Keratinocyte (primary cell): ENCODE measurements around the gene NID2. TPM values are rescaled to one million over a fixed set of nuclear protein-coding genes. Genes with fewer than 3 reads are reported as not detected.

Source experiments
- DNase-seq: peaks from one replicate; pipeline ENCODE4 v3.0.0-alpha.2; 2011; ENCODE audit warnings: low read depth, missing footprints, low spot score
- FAIRE-seq: peaks from 2 replicates; lab custom pipeline; 2011; peaks lifted over from hg19 to GRCh38; lab: Jason Lieb, UNC
- H2AFZ ChIP-seq: 2 replicates; pipeline ENCODE4 v1.6.0; 2012; ENCODE audit warnings: low read length, control low read depth, inconsistent platforms; ENCODE audit not compliant: control insufficient read depth
- H3K27ac ChIP-seq: 2 replicates; pipeline ENCODE4 v1.5.1; 2011; ENCODE audit warnings: low read length; ENCODE audit not compliant: control insufficient read depth, insufficient read depth
- H3K27me3 ChIP-seq: 3 replicates; pipeline ENCODE4 v1.6.0; 2011; ENCODE audit warnings: low read length; ENCODE audit not compliant: control insufficient read depth, insufficient read depth; ENCODE audit errors: extremely low read depth
- H3K36me3 ChIP-seq, 2 experiments: 2 replicates in 1 of 2; 3 replicates in 1 of 2; pipeline ENCODE4 v1.5.1; 2011; ENCODE audit warnings: low read length in 2 of 2, mild to moderate bottlenecking in 1 of 2; ENCODE audit not compliant: control insufficient read depth in 2 of 2, insufficient read depth in 2 of 2; ENCODE audit errors: extremely low read depth in 1 of 2
- H3K4me1 ChIP-seq: 3 replicates; pipeline ENCODE4 v1.5.1; 2011; ENCODE audit warnings: low read length; ENCODE audit not compliant: control insufficient read depth, insufficient read depth; ENCODE audit errors: extremely low read depth
- H3K4me2 ChIP-seq: 3 replicates; pipeline ENCODE4 v1.6.0; 2011; ENCODE audit warnings: low read depth, low read length; ENCODE audit not compliant: control insufficient read depth, insufficient read depth; ENCODE audit errors: extremely low read depth
- H3K4me3 ChIP-seq, 3 experiments: fragments of 200-600 bp in 1 of 3; sonication (generic) in 1 of 3; 2 replicates in 2 of 3; 3 replicates in 1 of 3; pipeline ENCODE4 v1.5.1; 2011 to 2016; ENCODE audit warnings: low read length in 3 of 3, mild to moderate bottlenecking in 3 of 3, control low read depth in 2 of 3, inconsistent platforms in 1 of 3, low read depth in 1 of 3, mixed read lengths in 1 of 3, mixed run types in 1 of 3, moderate library complexity in 1 of 3; ENCODE audit not compliant: control insufficient read depth in 2 of 3, insufficient read depth in 2 of 3; ENCODE audit errors: extremely low read depth in 1 of 3
- H3K79me2 ChIP-seq: 2 replicates; pipeline ENCODE4 v1.6.0; 2012; ENCODE audit warnings: low read length; ENCODE audit not compliant: control insufficient read depth, insufficient read depth
- H3K9ac ChIP-seq: 3 replicates; pipeline ENCODE4 v1.6.0; 2011; ENCODE audit warnings: low read length; ENCODE audit not compliant: control insufficient read depth, insufficient read depth; ENCODE audit errors: extremely low read depth
- H3K9me1 ChIP-seq: 3 replicates; pipeline ENCODE4 v1.6.0; 2011; ENCODE audit warnings: low read length; ENCODE audit not compliant: control insufficient read depth, insufficient read depth; ENCODE audit errors: extremely low read depth
- H3K9me3 ChIP-seq: 2 replicates; pipeline ENCODE4 v1.5.1; 2012; ENCODE audit warnings: low read depth, low read length; ENCODE audit not compliant: control insufficient read depth
- H4K20me1 ChIP-seq: 3 replicates; pipeline ENCODE4 v1.6.0; 2011; ENCODE audit warnings: low read length; ENCODE audit not compliant: control insufficient read depth, insufficient read depth; ENCODE audit errors: extremely low read depth
- EZH2 ChIP-seq: IDR thresholded peaks from one replicate; pipeline ENCODE4 v1.6.1; 2012; ENCODE audit warnings: inconsistent platforms, mild to moderate bottlenecking, low read length, moderate library complexity
- dilution Hi-C: fragments of 300-500 bp; cut with MboI; formaldehyde crosslinking; loops from one replicate; pipeline ENCODE4 v1.7.0; 2020; ENCODE audit warnings: low sequenced_read_pairs; ENCODE audit not compliant: extremely low pct_ligation_motif_present
- polyA plus RNA-seq, 5 experiments: library from polyadenylated mRNA; depleted of rRNA in 3 of 5; stranded (reverse) in 3 of 5; stranded (forward) in 1 of 5; unstranded in 1 of 5; fragments of >200 nt; gene quantifications; 1 replicate in 1 of 5; 2 replicates in 3 of 5; 3 replicates in 1 of 5; pipeline versions ENCODE4 v1.2.1 to v1.2.3, GENCODE V29; 2011 to 2012; ENCODE audit warnings: missing spikeins in 2 of 5, low read depth in 1 of 5, low replicate concordance in 1 of 5
- TF ChIP-seq, protein P1 (sequence below), 3 experiments: IDR thresholded peaks in 1 of 3; conservative IDR thresholded peaks in 1 of 3; optimal IDR thresholded peaks in 1 of 3; 2 replicates in 2 of 3; 3 replicates in 1 of 3; pipeline versions ENCODE3 to v1.5.1; 2011; ENCODE audit warnings: low read length in 3 of 3, mild to moderate bottlenecking in 3 of 3, moderate library complexity in 2 of 3, control low read depth in 1 of 3, inconsistent platforms in 1 of 3; ENCODE audit not compliant: insufficient read depth in 2 of 3; ENCODE audit errors: extremely low read depth in 1 of 3

The NID2 gene
- polyA plus RNA-seq, 1 donor (not counting 4 experiments of a cell fraction or from before 2014, with no cell fraction given), result 1.7 TPM

GRCh38 chr14:52033101-52033642, 35.7 kb downstream of the NID2 start:
- DNase-seq (no peak), FAIRE-seq (no peak)
- H4K20me1 ChIP-seq, result no peaks in the 10 kb centered on the region
- no peaks in the 10 kb centered on the region for H3K36me3 ChIP-seq
- no peak overlapping the region for H2AFZ ChIP-seq
- H3K4me1 ChIP-seq, result peaks cover 5% of the 10 kb centered on the region
- H3K9me1 ChIP-seq, result no peaks in the 10 kb centered on the region
- no peak for TF ChIP-seq EZH2
- TF ChIP-seq, protein P1, sequence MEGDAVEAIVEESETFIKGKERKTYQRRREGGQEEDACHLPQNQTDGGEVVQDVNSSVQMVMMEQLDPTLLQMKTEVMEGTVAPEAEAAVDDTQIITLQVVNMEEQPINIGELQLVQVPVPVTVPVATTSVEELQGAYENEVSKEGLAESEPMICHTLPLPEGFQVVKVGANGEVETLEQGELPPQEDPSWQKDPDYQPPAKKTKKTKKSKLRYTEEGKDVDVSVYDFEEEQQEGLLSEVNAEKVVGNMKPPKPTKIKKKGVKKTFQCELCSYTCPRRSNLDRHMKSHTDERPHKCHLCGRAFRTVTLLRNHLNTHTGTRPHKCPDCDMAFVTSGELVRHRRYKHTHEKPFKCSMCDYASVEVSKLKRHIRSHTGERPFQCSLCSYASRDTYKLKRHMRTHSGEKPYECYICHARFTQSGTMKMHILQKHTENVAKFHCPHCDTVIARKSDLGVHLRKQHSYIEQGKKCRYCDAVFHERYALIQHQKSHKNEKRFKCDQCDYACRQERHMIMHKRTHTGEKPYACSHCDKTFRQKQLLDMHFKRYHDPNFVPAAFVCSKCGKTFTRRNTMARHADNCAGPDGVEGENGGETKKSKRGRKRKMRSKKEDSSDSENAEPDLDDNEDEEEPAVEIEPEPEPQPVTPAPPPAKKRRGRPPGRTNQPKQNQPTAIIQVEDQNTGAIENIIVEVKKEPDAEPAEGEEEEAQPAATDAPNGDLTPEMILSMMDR (optimal IDR thresholded peaks at IDR 0.05 in 1 of 3, IDR thresholded peaks at IDR 0.05 in 1 of 3, conservative IDR thresholded peaks at IDR 0.05 in 1 of 3; ENCODE audit: extremely low read depth in 1 of 3, insufficient read depth in 2 of 3, low read length in 3 of 3), result no peak
- no peak overlapping the region for H3K4me3 ChIP-seq
- H3K79me2 ChIP-seq, result no peaks in the 10 kb centered on the region
- no peak overlapping the region for H3K4me2 ChIP-seq
- no peaks in the 10 kb centered on the region for H3K27me3 ChIP-seq
- dilution Hi-C loops, result no loop called here
- H3K9me3 ChIP-seq, result no peaks in the 10 kb centered on the region
- H3K27ac ChIP-seq, result no peak overlapping the region
- H3K9ac ChIP-seq, result no peak overlapping the region

DNA sequence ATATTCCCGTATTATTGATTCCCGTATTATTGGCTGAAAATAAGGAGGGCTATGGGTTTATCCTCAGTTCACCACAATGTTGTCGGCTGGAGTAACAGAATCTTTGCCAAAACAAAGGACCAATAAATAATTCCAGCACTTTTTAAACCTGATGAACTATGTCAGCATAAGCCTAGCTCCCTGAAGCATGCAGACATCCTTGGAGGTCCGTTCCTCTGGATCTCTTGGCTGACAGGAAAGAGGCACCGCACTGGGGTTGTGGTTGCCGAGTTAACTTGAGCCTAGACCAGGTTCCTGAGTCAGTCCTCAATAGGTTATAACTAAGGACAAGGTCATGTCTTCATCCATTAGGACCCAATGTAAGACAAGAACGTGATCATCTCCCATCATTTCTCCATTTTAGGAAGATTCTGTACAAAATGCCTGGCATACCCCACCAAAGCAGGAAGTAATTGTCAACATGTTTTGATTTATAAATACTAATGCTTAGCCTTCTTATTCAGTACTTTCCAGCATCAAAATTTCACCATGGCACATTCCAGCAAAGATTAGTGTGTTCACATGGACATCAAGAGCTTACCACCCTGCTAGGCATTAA, 36.6 kb downstream of the NID2 start:
- TF ChIP-seq EZH2, result no peak
- TF ChIP-seq, protein P1 (optimal IDR thresholded peaks at IDR 0.05 in 1 of 3, IDR thresholded peaks at IDR 0.05 in 1 of 3, conservative IDR thresholded peaks at IDR 0.05 in 1 of 3; ENCODE audit: extremely low read depth in 1 of 3, insufficient read depth in 2 of 3, low read length in 3 of 3), result no peak
- FAIRE-seq (no peak), DNase-seq (no peak)
- no peaks in the 10 kb centered on the region for H3K27me3 ChIP-seq
- no peaks in the 10 kb centered on the region for H3K79me2 ChIP-seq
- no peaks in the 10 kb centered on the region for H3K9me3 ChIP-seq
- H3K9ac ChIP-seq, result no peak overlapping the region
- no peak overlapping the region for H3K4me2 ChIP-seq
- no peaks in the 10 kb centered on the region for H4K20me1 ChIP-seq
- H3K4me1 ChIP-seq, result peaks cover 5% of the 10 kb centered on the region
- no peaks in the 10 kb centered on the region for H3K36me3 ChIP-seq
- H3K4me3 ChIP-seq, result no peak overlapping the region
- no peaks in the 10 kb centered on the region for H3K9me1 ChIP-seq
- H2AFZ ChIP-seq, result no peak overlapping the region
- dilution Hi-C loops, result no loop called here
- H3K27ac ChIP-seq, result no peak overlapping the region
